Panc1 (cell line): ENCODE measurements around the gene MCF2L. TPM values are rescaled to one million over a fixed set of nuclear protein-coding genes. Genes with fewer than 3 reads are reported as not detected.

Source experiments
- ATAC-seq: fragments of 200-7000 bp; cut with Tn5 transposase; 2 replicates; pipeline ENCODE4 v1.9.1; 2020; ENCODE audit warnings: mild to moderate bottlenecking, moderate library complexity
- BruUV-seq: library from RNA; stranded (reverse); fragments of 400-500 nt; replicated peaks from 2 replicates; lab custom pipeline; 2021; lab: Mats Ljungman, UMichigan
- CTCF ChIA-PET: fragments of 300-600 bp; sonication (Branson Sonifier 250); formaldehyde crosslinking; loops from one replicate; lab custom pipeline; 2022; ENCODE audit warnings: antibody characterized with exemption; lab: Charles Lee
- POLR2A ChIA-PET: fragments of 300-600 bp; sonication (Branson Sonifier 250); formaldehyde crosslinking; loops from one replicate; lab custom pipeline; 2022; ENCODE audit warnings: antibody characterized with exemption; lab: Charles Lee
- DNase-seq: peaks from one replicate; pipeline ENCODE4 v3.0.0-alpha.2; 2010; ENCODE audit warnings: low read depth, low spot score
- H3K27ac ChIP-seq: 2 replicates; pipeline ENCODE4 v1.5.1; 2011; ENCODE audit warnings: mild to moderate bottlenecking, low read length, inconsistent platforms
- H3K27me3 ChIP-seq: fragments of 200-500 bp; sonication (Bioruptor generic); 2 replicates; pipeline ENCODE4 v1.6.0; 2014; ENCODE audit warnings: low read length, inconsistent platforms; ENCODE audit not compliant: control insufficient read depth, insufficient read depth
- H3K36me3 ChIP-seq: fragments of 200-500 bp; sonication (Bioruptor generic); 2 replicates; pipeline ENCODE4 v1.5.1; 2014; ENCODE audit warnings: inconsistent platforms, mild to moderate bottlenecking, low read length, moderate library complexity; ENCODE audit not compliant: control insufficient read depth, insufficient read depth
- H3K4me1 ChIP-seq: 2 replicates; pipeline ENCODE4 v1.5.1; 2011; ENCODE audit warnings: inconsistent platforms, mild to moderate bottlenecking, low read length, moderate library complexity; ENCODE audit not compliant: control insufficient read depth, insufficient read depth
- H3K4me3 ChIP-seq, 2 experiments: 2 replicates each; pipeline ENCODE4 v1.5.1; 2011 to 2012; ENCODE audit warnings: low read depth in 2 of 2, low read length in 2 of 2, mild to moderate bottlenecking in 2 of 2, inconsistent platforms in 1 of 2, moderate library complexity in 1 of 2
- H3K9me3 ChIP-seq: fragments of 200-500 bp; sonication (Bioruptor generic); 2 replicates; pipeline ENCODE4 v1.5.1; 2014; ENCODE audit warnings: low read depth, mild to moderate bottlenecking, inconsistent platforms, low read length, moderate library complexity; ENCODE audit not compliant: control insufficient read depth, insufficient read depth
- CTCF ChIP-seq: fragments of 450-650 bp; IDR thresholded peaks from 2 replicates; pipeline ENCODE4 v1.5.1; 2017; ENCODE audit warnings: mild to moderate bottlenecking
- POLR2AphosphoS5 ChIP-seq: IDR thresholded peaks from 2 replicates; pipeline ENCODE4 v1.6.1; 2012; ENCODE audit warnings: mild to moderate bottlenecking, low read depth, low read length, moderate library complexity
- REST ChIP-seq, 2 experiments: IDR thresholded peaks; 2 replicates each; pipeline ENCODE4 v1.6.1; 2011 to 2012; ENCODE audit warnings: low read depth in 2 of 2, control low read depth in 1 of 2, low read length in 1 of 2, mild to moderate bottlenecking in 1 of 2, moderate library complexity in 1 of 2; ENCODE audit not compliant: insufficient read depth in 1 of 2
- SIN3A ChIP-seq: IDR thresholded peaks from 2 replicates; pipeline ENCODE4 v1.6.1; 2012; ENCODE audit warnings: low read depth, mild to moderate bottlenecking, low read length, moderate library complexity, borderline replicate concordance; ENCODE audit not compliant: insufficient read depth
- TCF7L2 ChIP-seq: IDR thresholded peaks from 2 replicates; pipeline ENCODE4 v1.6.1; 2011; ENCODE audit warnings: mild to moderate bottlenecking, low read depth, low read length, inconsistent platforms
- in situ Hi-C: cut with HindIII; loops from 2 replicates; pipeline ENCODE4 v1.10.0; 2016; ENCODE audit warnings: low sequenced_read_pairs, low pct_unique_long_range_greater_than_20kb
- intact Hi-C: fragments of 100-400 bp; cut with micrococcal nuclease; formaldehyde crosslinking; loops from one replicate; pipeline ENCODE4 v1.10.0; 2022; ENCODE audit not compliant: unreplicated experiment
- total RNA-seq: library from RNA; stranded (reverse); gene quantifications from one replicate; pipeline ENCODE4 v1.2.1, GENCODE V29; 2021; ENCODE audit not compliant: unreplicated experiment

Gene MCF2L
- total RNA-seq, 1 experiment from 2014 or later, result 0.57 TPM

- no peaks in the 10 kb centered on the region for H3K36me3 ChIP-seq
- no TSS peak for BruUV-seq
- POLR2A ChIA-PET, result no interaction called here
- no peak for DNase-seq
- no peak for TF ChIP-seq SIN3A
- no peak for TF ChIP-seq TCF7L2
- TF ChIP-seq REST (IDR thresholded peaks at IDR 0.05; ENCODE audit: insufficient read depth in 1 of 2, low read depth in 2 of 2, low read length in 1 of 2), result no peak
- no peak for TF ChIP-seq CTCF
- TF ChIP-seq POLR2AphosphoS5, result no peak
- intact Hi-C loops, result no loop called here
- ATAC-seq, result no peak
- H3K4me3 ChIP-seq, result no peak overlapping the region
- in situ Hi-C loops, result no loop called here
- CTCF ChIA-PET, result no interaction called here
- no peaks in the 10 kb centered on the region for H3K27me3 ChIP-seq
- H3K4me1 ChIP-seq, result no peaks in the 10 kb centered on the region
- no peaks in the 10 kb centered on the region for H3K9me3 ChIP-seq
- H3K27ac ChIP-seq, result no peak overlapping the region
Measured at GRCh38 chr13:113096052-113096744, 127.2 kb downstream of the MCF2L start.

GRCh38 chr13:113096745-113097305, 127.8 kb downstream of the MCF2L start:
- in situ Hi-C loops, result no loop called here
- ChIA-PET CTCF (no interaction called here), POLR2A (no interaction called here)
- no peak overlapping the region for H3K27ac ChIP-seq
- TF ChIP-seq TCF7L2, result no peak
- no peak for TF ChIP-seq REST (IDR thresholded peaks at IDR 0.05; ENCODE audit: insufficient read depth in 1 of 2, low read depth in 2 of 2, low read length in 1 of 2)
- TF ChIP-seq CTCF, result no peak
- TF ChIP-seq SIN3A, result no peak
- TF ChIP-seq POLR2AphosphoS5, result no peak
- no peak for ATAC-seq
- no peak overlapping the region for H3K4me3 ChIP-seq
- no peak for DNase-seq
- H3K27me3 ChIP-seq, result no peaks in the 10 kb centered on the region
- intact Hi-C loops, result no loop called here
- H3K4me1 ChIP-seq, result no peaks in the 10 kb centered on the region
- H3K9me3 ChIP-seq, result no peaks in the 10 kb centered on the region
- no peaks in the 10 kb centered on the region for H3K36me3 ChIP-seq
- no TSS peak for BruUV-seq
